Measurements from ENCODE around the gene CDCP1. TPM values are rescaled to one million over a fixed set of nuclear protein-coding genes. Genes with fewer than 3 reads are reported as not detected.

The CDCP1 gene
- total RNA-seq, 1 experiment from 2014 or later = 0.13 TPM

- intact Hi-C loops (cut with micrococcal nuclease; ENCODE audit: unreplicated experiment) = no loop called here
- DNase-seq (ENCODE audit: low spot score) = no peak
- no TSS peak for BruUV-seq (replicated peaks)
- POLR2A ChIA-PET (ENCODE audit: low non-redundant PET) = no interaction called here
- H3K4me3 ChIP-seq (ENCODE audit: low read depth, low read length, poor library complexity, severe bottlenecking) = no peak overlapping the region
- TF ChIP-seq EZH2 (IDR thresholded peaks at IDR 0.05; ENCODE audit: borderline replicate concordance, low read depth, low read length, poor library complexity, severe bottlenecking) = no peak
- H3K36me3 ChIP-seq (ENCODE audit: insufficient read depth, low read length, poor library complexity, severe bottlenecking) = no peaks in the 10 kb centered on the region
- no peaks in the 10 kb centered on the region for H3K27me3 ChIP-seq (replicated peaks; ENCODE audit: insufficient read depth, low read depth, low read length, poor library complexity)
- CTCF ChIA-PET = no interaction called here
- H3K27ac ChIP-seq (ENCODE audit: low read depth, low read length, poor library complexity, severe bottlenecking) = no peak overlapping the region
- no peaks in the 10 kb centered on the region for H3K9me3 ChIP-seq (ENCODE audit: low read depth, low read length, poor library complexity, severe bottlenecking)
- H3K4me1 ChIP-seq (ENCODE audit: insufficient read depth, low read length, poor library complexity, severe bottlenecking) = no peaks in the 10 kb centered on the region
Observed at GRCh38 chr3:45064512-45065372, 81.4 kb downstream of the CDCP1 start.

- intact Hi-C loops (cut with micrococcal nuclease; ENCODE audit: unreplicated experiment) = no loop called here
- Histone ChIP-seq H3K27ac (ENCODE audit: low read depth, low read length, poor library complexity, severe bottlenecking) (no peak overlapping the region), H3K4me1 (ENCODE audit: insufficient read depth, low read length, poor library complexity, severe bottlenecking) (no peaks in the 10 kb centered on the region), H3K27me3 (replicated peaks; ENCODE audit: insufficient read depth, low read depth, low read length, poor library complexity) (no peaks in the 10 kb centered on the region), H3K36me3 (ENCODE audit: insufficient read depth, low read length, poor library complexity, severe bottlenecking) (no peaks in the 10 kb centered on the region), H3K4me3 (ENCODE audit: low read depth, low read length, poor library complexity, severe bottlenecking) (no peak overlapping the region), H3K9me3 (ENCODE audit: low read depth, low read length, poor library complexity, severe bottlenecking) (no peaks in the 10 kb centered on the region)
- TF ChIP-seq CTCF (conservative IDR thresholded peaks at IDR 0.05; ENCODE audit: low read depth, low read length) = no peak
- ChIA-PET CTCF (no interaction called here), POLR2A (ENCODE audit: low non-redundant PET) (no interaction called here)
- BruUV-seq (replicated peaks) = no TSS peak
- DNase-seq (ENCODE audit: low spot score) = no peak
Observed at GRCh38 chr3:45062697-45063070, 83.5 kb downstream of the CDCP1 start.

GRCh38 chr3:45060165-45060892 lies 85.8 kb downstream of the CDCP1 start:
- peaks cover 8% of the 10 kb centered on the region for H3K4me1 ChIP-seq (ENCODE audit: insufficient read depth, low read length, poor library complexity, severe bottlenecking)
- DNase-seq (ENCODE audit: low spot score) = peak; percentile 10
- intact Hi-C loops (cut with micrococcal nuclease; ENCODE audit: unreplicated experiment) = no loop called here
- TF ChIP-seq CTCF (conservative IDR thresholded peaks at IDR 0.05; ENCODE audit: low read depth, low read length) (no peak), EZH2 (IDR thresholded peaks at IDR 0.05; ENCODE audit: borderline replicate concordance, low read depth, low read length, poor library complexity, severe bottlenecking) (no peak)
- BruUV-seq (replicated peaks) = no TSS peak
- H3K36me3 ChIP-seq (ENCODE audit: insufficient read depth, low read length, poor library complexity, severe bottlenecking) = no peaks in the 10 kb centered on the region
- CTCF ChIA-PET = no interaction called here
- POLR2A ChIA-PET (ENCODE audit: low non-redundant PET) = no interaction called here
- no peaks in the 10 kb centered on the region for H3K27me3 ChIP-seq (replicated peaks; ENCODE audit: insufficient read depth, low read depth, low read length, poor library complexity)
- no peak overlapping the region for H3K4me3 ChIP-seq (ENCODE audit: low read depth, low read length, poor library complexity, severe bottlenecking)
- H3K9me3 ChIP-seq (ENCODE audit: low read depth, low read length, poor library complexity, severe bottlenecking) = no peaks in the 10 kb centered on the region
- H3K27ac ChIP-seq (ENCODE audit: low read depth, low read length, poor library complexity, severe bottlenecking) = no peak overlapping the region
